ENCODE measurements around the gene CERT1. TPM values are rescaled to one million over a fixed set of nuclear protein-coding genes. Genes with fewer than 3 reads are reported as not detected.

The CERT1 gene
- total and polyA plus RNA-seq, 4 donors: 16.1 to 86.2 (median 46.1) TPM

- 83 to 86% methylated on average over 2 of the region's 2 CpGs for WGBS, 2 donors
- DNase-seq: no peak
- no peak overlapping the region for H3K9ac ChIP-seq (ENCODE audit: insufficient read depth in 1 of 2, low read length in 2 of 2)
- TF ChIP-seq CTCF (IDR thresholded peaks at IDR 0.05; ENCODE audit: control extremely low read depth, extremely low read depth): no peak
- peaks cover 0 to 2% (median 0%) of the 10 kb centered on the region in 5 donors for H3K4me1 ChIP-seq (ENCODE audit: control insufficient read depth in 5 of 5, insufficient read depth in 5 of 5, low read length in 5 of 5)
- H3K27me3 ChIP-seq (ENCODE audit: control insufficient read depth in 3 of 3, insufficient read depth in 3 of 3, low read length in 2 of 3): no peaks in the 10 kb centered on the region
- no peak overlapping the region for H3K4me3 ChIP-seq
- peaks cover 1 to 11% (median 6%) of the 10 kb centered on the region in 4 donors for H3K9me3 ChIP-seq (ENCODE audit: control insufficient read depth in 4 of 4, insufficient read depth in 3 of 4, low read length in 3 of 4)
- H3K36me3 ChIP-seq (ENCODE audit: control insufficient read depth in 4 of 4, insufficient read depth in 4 of 4, low read length in 4 of 4): peaks cover 0 to 6% (median under 1%) of the 10 kb centered on the region in 4 donors
- H3K27ac ChIP-seq (ENCODE audit: low read depth in 1 of 2, low read length in 1 of 2): no peak overlapping the region
- ATAC-seq (ENCODE audit: insufficient read depth, low FRiP score): no peak
Measured at GRCh38 chr5:75473463-75473862, 38.0 kb downstream of the CERT1 start.

DNA sequence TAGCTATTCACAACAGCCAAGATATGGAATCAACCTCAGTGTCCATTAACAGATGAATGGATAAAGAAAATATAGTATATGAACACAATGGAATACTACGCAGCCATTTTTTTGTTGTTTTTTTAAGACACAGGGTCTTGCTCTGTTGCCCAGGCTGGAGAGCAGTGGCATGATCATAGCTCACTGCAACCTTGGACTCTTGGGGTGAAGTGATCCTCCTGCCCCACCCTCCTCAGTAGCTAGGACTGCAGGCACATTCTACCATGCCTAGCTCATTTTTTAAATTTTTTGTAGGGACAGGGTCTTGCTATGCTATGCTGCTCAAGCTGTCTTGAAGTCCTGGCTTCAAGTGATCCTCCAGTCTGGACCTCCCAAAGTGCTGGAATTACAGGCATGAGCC, 38.5 kb downstream of the CERT1 start:
- TF ChIP-seq CTCF (IDR thresholded peaks at IDR 0.05; ENCODE audit: control extremely low read depth, extremely low read depth): no peak
- WGBS, 2 donors: 100% methylated on average over 1 of the region's 1 CpG
- ATAC-seq (ENCODE audit: insufficient read depth, low FRiP score): no peak

DNA sequence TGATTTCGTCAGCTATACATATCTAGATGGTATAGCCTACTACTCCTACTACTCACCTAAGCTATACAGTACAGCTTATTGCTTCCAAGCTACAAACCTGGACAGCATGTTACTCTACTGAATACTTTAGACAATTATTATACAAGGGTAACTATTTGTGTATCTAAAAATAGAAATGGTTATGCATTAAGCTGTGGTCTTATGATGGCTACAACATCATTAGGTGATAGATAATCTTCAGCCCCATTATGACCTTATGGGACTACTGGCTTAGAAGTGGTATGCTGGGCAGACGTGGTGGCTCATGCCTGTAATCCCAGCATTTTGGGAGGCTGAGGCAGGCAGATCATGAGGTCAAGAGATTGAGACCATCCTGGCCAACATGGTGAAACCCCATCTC, 40.2 kb downstream of the CERT1 start:
- no peak for ATAC-seq (ENCODE audit: insufficient read depth, low FRiP score)
- WGBS, 2 donors: 95 to 99% methylated on average over 2 of the region's 2 CpGs
- Histone ChIP-seq H3K4me1 (ENCODE audit: control insufficient read depth in 5 of 5, insufficient read depth in 5 of 5, low read length in 5 of 5) (peaks cover 0 to 2% (median 0%) of the 10 kb centered on the region in 5 donors), H3K4me3 (no peak overlapping the region), H3K9ac (ENCODE audit: insufficient read depth in 1 of 2, low read length in 2 of 2) (no peak overlapping the region), H3K9me3 (ENCODE audit: control insufficient read depth in 4 of 4, insufficient read depth in 3 of 4, low read length in 3 of 4) (peaks cover 3 to 16% (median 9%) of the 10 kb centered on the region in 4 donors), H3K27ac (ENCODE audit: low read depth in 1 of 2, low read length in 1 of 2) (no peak overlapping the region), H3K36me3 (ENCODE audit: control insufficient read depth in 4 of 4, insufficient read depth in 4 of 4, low read length in 4 of 4) (peaks cover 0 to 7% (median under 1%) of the 10 kb centered on the region in 4 donors), H3K27me3 (ENCODE audit: control insufficient read depth in 3 of 3, insufficient read depth in 3 of 3, low read length in 2 of 3) (no peaks in the 10 kb centered on the region)
- TF ChIP-seq CTCF (IDR thresholded peaks at IDR 0.05; ENCODE audit: control extremely low read depth, extremely low read depth): no peak
- no peak for DNase-seq

More for the DNA sequence above, 38.5 kb downstream of the CERT1 start:
- Histone ChIP-seq H3K36me3 (ENCODE audit: control insufficient read depth in 4 of 4, insufficient read depth in 4 of 4, low read length in 4 of 4) (peaks cover 0 to 7% (median under 1%) of the 10 kb centered on the region in 4 donors), H3K9ac (ENCODE audit: insufficient read depth in 1 of 2, low read length in 2 of 2) (no peak overlapping the region), H3K9me3 (ENCODE audit: control insufficient read depth in 4 of 4, insufficient read depth in 3 of 4, low read length in 3 of 4) (peaks cover 3 to 16% (median 9%) of the 10 kb centered on the region in 4 donors), H3K4me3 (no peak overlapping the region), H3K27ac (ENCODE audit: low read depth in 1 of 2, low read length in 1 of 2) (no peak overlapping the region), H3K4me1 (ENCODE audit: control insufficient read depth in 5 of 5, insufficient read depth in 5 of 5, low read length in 5 of 5) (peaks cover 0 to 2% (median 0%) of the 10 kb centered on the region in 5 donors), H3K27me3 (ENCODE audit: control insufficient read depth in 3 of 3, insufficient read depth in 3 of 3, low read length in 2 of 3) (no peaks in the 10 kb centered on the region)
- DNase-seq: no peak

GRCh38 chr5:75469017-75469416, 42.4 kb downstream of the CERT1 start:
- Histone ChIP-seq H3K27me3 (ENCODE audit: control insufficient read depth in 3 of 3, insufficient read depth in 3 of 3, low read length in 2 of 3) (no peaks in the 10 kb centered on the region), H3K4me1 (ENCODE audit: control insufficient read depth in 5 of 5, insufficient read depth in 5 of 5, low read length in 5 of 5) (peaks cover 0 to 12% (median 7%) of the 10 kb centered on the region in 5 donors), H3K4me3 (no peak overlapping the region), H3K9ac (ENCODE audit: insufficient read depth in 1 of 2, low read length in 2 of 2) (no peak overlapping the region), H3K36me3 (ENCODE audit: control insufficient read depth in 4 of 4, insufficient read depth in 4 of 4, low read length in 4 of 4) (peaks cover 0 to 7% (median under 1%) of the 10 kb centered on the region in 4 donors), H3K9me3 (ENCODE audit: control insufficient read depth in 4 of 4, insufficient read depth in 3 of 4, low read length in 3 of 4) (peaks cover 5 to 16% (median 9%) of the 10 kb centered on the region in 4 donors), H3K27ac (ENCODE audit: low read depth in 1 of 2, low read length in 1 of 2) (no peak overlapping the region)
- DNase-seq (no peak), ATAC-seq (ENCODE audit: insufficient read depth, low FRiP score) (no peak)
- 97 to 100% methylated on average over 1 of the region's 1 CpG for WGBS, 2 donors
- no peak for TF ChIP-seq CTCF (IDR thresholded peaks at IDR 0.05; ENCODE audit: control extremely low read depth, extremely low read depth)
